PC-3 (cell line): ENCODE measurements around the gene ALOX12B. TPM values are rescaled to one million over a fixed set of nuclear protein-coding genes. Genes with fewer than 3 reads are reported as not detected.

Experiments used
- ATAC-seq: fragments of 200-7000 bp; cut with Tn5 transposase; 2 replicates; pipeline ENCODE4 v1.9.1; 2020; ENCODE audit warnings: mild to moderate bottlenecking, moderate library complexity
- BruUV-seq: library from RNA; stranded (reverse); fragments of 400-500 nt; replicated peaks from 2 replicates; lab custom pipeline; 2021; lab: Mats Ljungman, UMichigan
- CTCF ChIA-PET: fragments of 300-600 bp; sonication (Branson Sonifier 250); formaldehyde crosslinking; loops from one replicate; lab custom pipeline; 2022; ENCODE audit warnings: antibody characterized with exemption; lab: Charles Lee
- POLR2A ChIA-PET: fragments of 300-600 bp; sonication (Branson Sonifier 250); formaldehyde crosslinking; loops from one replicate; lab custom pipeline; 2022; ENCODE audit warnings: antibody characterized with exemption; ENCODE audit not compliant: unreplicated experiment; lab: Charles Lee
- DNase-seq: peaks from one replicate; pipeline ENCODE4 v3.0.0-alpha.2; 2015
- H2AFZ ChIP-seq: fragments of 300-600 bp; sonication (generic); 2 replicates; pipeline ENCODE4 v1.6.0; 2016; ENCODE audit warnings: antibody characterized with exemption, low read length
- H3F3A ChIP-seq: fragments of 300-600 bp; sonication (generic); one replicate; pipeline ENCODE4 v1.6.0; 2017; ENCODE audit warnings: antibody characterized with exemption, low read length, control low read depth, mild to moderate bottlenecking; ENCODE audit not compliant: unreplicated experiment
- H3K27ac ChIP-seq: fragments of 300-600 bp; sonication (generic); 2 replicates; pipeline ENCODE4 v1.5.1; 2016; ENCODE audit warnings: mild to moderate bottlenecking, low read length
- H3K27me3 ChIP-seq: fragments of 300-600 bp; sonication (generic); 2 replicates; pipeline ENCODE4 v1.6.1; 2016; ENCODE audit warnings: low read length, mixed read lengths
- H3K36me3 ChIP-seq: fragments of 300-600 bp; sonication (generic); 2 replicates; pipeline ENCODE4 v1.6.1; 2016; ENCODE audit warnings: low read depth, mixed run types, low read length, mixed read lengths
- H3K4me1 ChIP-seq: fragments of 300-600 bp; sonication (generic); 2 replicates; pipeline ENCODE4 v1.5.1; 2016; ENCODE audit warnings: low read length; ENCODE audit not compliant: insufficient read depth
- H3K4me2 ChIP-seq: fragments of 300-600 bp; sonication (generic); 2 replicates; pipeline ENCODE4 v1.6.0; 2016; ENCODE audit warnings: low read length
- H3K4me3 ChIP-seq: fragments of 300-600 bp; sonication (generic); 2 replicates; pipeline ENCODE4 v1.5.1; 2016; ENCODE audit warnings: mild to moderate bottlenecking, low read length, mixed read lengths
- H3K79me2 ChIP-seq: fragments of 300-600 bp; sonication (generic); 2 replicates; pipeline ENCODE4 v1.6.1; 2017; ENCODE audit warnings: low read length, mixed read lengths
- H3K9ac ChIP-seq: fragments of 300-600 bp; sonication (generic); 2 replicates; pipeline ENCODE4 v1.6.0; 2016; ENCODE audit warnings: mild to moderate bottlenecking, low read length
- H3K9me2 ChIP-seq: fragments of 300-600 bp; sonication (generic); replicated peaks from 2 replicates; pipeline ENCODE4 v1.6.1; 2016; ENCODE audit warnings: mixed run types, low read length, mixed read lengths
- H3K9me3 ChIP-seq: fragments of 300-600 bp; sonication (generic); 2 replicates; pipeline ENCODE4 v1.6.1; 2016; ENCODE audit warnings: low read length, mixed read lengths
- H4K20me1 ChIP-seq: fragments of 300-600 bp; sonication (generic); 2 replicates; pipeline ENCODE4 v1.6.1; 2016; ENCODE audit warnings: low read length, mixed read lengths
- EZH2 ChIP-seq: fragments of 300-600 bp; sonication (generic); IDR thresholded peaks from one replicate; pipeline ENCODE4 v1.6.1; 2017; ENCODE audit warnings: antibody characterized with exemption, mild to moderate bottlenecking, low read length; ENCODE audit not compliant: unreplicated experiment
- EZH2phosphoT487 ChIP-seq: fragments of 300-600 bp; sonication (generic); IDR thresholded peaks from 2 replicates; pipeline ENCODE4 v1.6.1; 2018; ENCODE audit warnings: mild to moderate bottlenecking, antibody characterized with exemption, low read length, borderline replicate concordance
- intact Hi-C: fragments of 100-400 bp; cut with micrococcal nuclease; formaldehyde crosslinking; loops from 2 replicates; pipeline ENCODE4 v1.9.0; 2023
- total RNA-seq: library from RNA; depleted of rRNA; stranded (reverse); fragments of >200 nt; gene quantifications from 2 replicates; pipeline ENCODE4 v1.2.3, GENCODE V29; 2014
- TF ChIP-seq, protein P1 (sequence below): fragments of 300-600 bp; sonication (generic); conservative IDR thresholded peaks from 2 replicates; pipeline ENCODE4 v1.5.1; 2017; ENCODE audit warnings: antibody characterized with exemption, low read depth, mild to moderate bottlenecking, low read length

ALOX12B gene
- total RNA-seq, 1 experiment from 2014 or later = 0.55 TPM

GRCh38 chr17:8087952-8088230, 375 bp upstream of the ALOX12B start:
- H3K27ac ChIP-seq = no peak overlapping the region
- POLR2A ChIA-PET = no interaction called here

GRCh38 chr17:8084250-8084649, 3.3 kb downstream of the ALOX12B start:
- CTCF ChIA-PET = interaction anchor here (0.6 kb wide), 1 partner anchor 27 kb away, joined by 3 read pairs; no protein-coding TSS in a partner anchor
- no peaks in the 10 kb centered on the region for H3K27me3 ChIP-seq
- no peaks in the 10 kb centered on the region for H3K79me2 ChIP-seq
- H3K36me3 ChIP-seq = no peaks in the 10 kb centered on the region
- DNase-seq (no peak), ATAC-seq (no peak)
- no peaks in the 10 kb centered on the region for H4K20me1 ChIP-seq
- peaks cover 5% of the 10 kb centered on the region; the same call in 1 of the 2 replicates for H3K4me1 ChIP-seq
- no peak overlapping the region for H2AFZ ChIP-seq
- H3K4me3 ChIP-seq = no peak overlapping the region
- H3K9me2 ChIP-seq = no peaks in the 10 kb centered on the region
- H3K27ac ChIP-seq = no peak overlapping the region
- H3K9ac ChIP-seq = no peak overlapping the region
- intact Hi-C loops = no loop called here
- POLR2A ChIA-PET = no interaction called here
- no peaks in the 10 kb centered on the region for H3K9me3 ChIP-seq
- TF ChIP-seq EZH2phosphoT487 (no peak), EZH2 (no peak)
- TF ChIP-seq, protein P1, sequence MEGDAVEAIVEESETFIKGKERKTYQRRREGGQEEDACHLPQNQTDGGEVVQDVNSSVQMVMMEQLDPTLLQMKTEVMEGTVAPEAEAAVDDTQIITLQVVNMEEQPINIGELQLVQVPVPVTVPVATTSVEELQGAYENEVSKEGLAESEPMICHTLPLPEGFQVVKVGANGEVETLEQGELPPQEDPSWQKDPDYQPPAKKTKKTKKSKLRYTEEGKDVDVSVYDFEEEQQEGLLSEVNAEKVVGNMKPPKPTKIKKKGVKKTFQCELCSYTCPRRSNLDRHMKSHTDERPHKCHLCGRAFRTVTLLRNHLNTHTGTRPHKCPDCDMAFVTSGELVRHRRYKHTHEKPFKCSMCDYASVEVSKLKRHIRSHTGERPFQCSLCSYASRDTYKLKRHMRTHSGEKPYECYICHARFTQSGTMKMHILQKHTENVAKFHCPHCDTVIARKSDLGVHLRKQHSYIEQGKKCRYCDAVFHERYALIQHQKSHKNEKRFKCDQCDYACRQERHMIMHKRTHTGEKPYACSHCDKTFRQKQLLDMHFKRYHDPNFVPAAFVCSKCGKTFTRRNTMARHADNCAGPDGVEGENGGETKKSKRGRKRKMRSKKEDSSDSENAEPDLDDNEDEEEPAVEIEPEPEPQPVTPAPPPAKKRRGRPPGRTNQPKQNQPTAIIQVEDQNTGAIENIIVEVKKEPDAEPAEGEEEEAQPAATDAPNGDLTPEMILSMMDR = no peak
- H3F3A ChIP-seq = no peaks in the 10 kb centered on the region
- H3K4me2 ChIP-seq = no peak overlapping the region
- no TSS peak for BruUV-seq

More at GRCh38 chr17:8087952-8088230, 375 bp upstream of the ALOX12B start:
- Histone ChIP-seq H3K4me1 (no peaks in the 10 kb centered on the region), H3K9me2 (no peaks in the 10 kb centered on the region), H3K79me2 (no peaks in the 10 kb centered on the region), H3K36me3 (no peaks in the 10 kb centered on the region), H3K4me2 (no peak overlapping the region), H3K9me3 (no peaks in the 10 kb centered on the region), H3K27me3 (no peaks in the 10 kb centered on the region), H3F3A (no peaks in the 10 kb centered on the region), H3K4me3 (no peak overlapping the region), H4K20me1 (no peaks in the 10 kb centered on the region), H3K9ac (no peak overlapping the region), H2AFZ (no peak overlapping the region)
- CTCF ChIA-PET = interaction anchor here (1.0 kb wide), 1 partner anchor 31 kb away, joined by 3 read pairs; no protein-coding TSS in a partner anchor
- TF ChIP-seq EZH2phosphoT487 (no peak), EZH2 (no peak)
- TF ChIP-seq, protein P1 = no peak
- BruUV-seq = no TSS peak
- no peak for DNase-seq
- no peak for ATAC-seq
- intact Hi-C loops = no loop called here

GRCh38 chr17:8082292-8082691, 5.2 kb downstream of the ALOX12B start:
- ATAC-seq = no peak
- no peak overlapping the region for H3K4me3 ChIP-seq

More at GRCh38 chr17:8082292-8082691, 5.2 kb downstream of the ALOX12B start:
- no peaks in the 10 kb centered on the region for H3K79me2 ChIP-seq
- no peaks in the 10 kb centered on the region for H4K20me1 ChIP-seq
- ChIA-PET POLR2A (no interaction called here), CTCF (no interaction called here)
- H3K9me2 ChIP-seq = no peaks in the 10 kb centered on the region
- intact Hi-C loops = no loop called here
- DNase-seq = no peak
- no peak overlapping the region for H3K4me2 ChIP-seq
- no peak overlapping the region for H3K27ac ChIP-seq
- BruUV-seq = no TSS peak
- no peak for TF ChIP-seq EZH2phosphoT487
- no peaks in the 10 kb centered on the region for H3K9me3 ChIP-seq
- H3K4me1 ChIP-seq = peaks cover 5% of the 10 kb centered on the region; the same call in 1 of the 2 replicates
- H3K27me3 ChIP-seq = no peaks in the 10 kb centered on the region
- no peak overlapping the region for H3K9ac ChIP-seq
- H3F3A ChIP-seq = no peaks in the 10 kb centered on the region
- H2AFZ ChIP-seq = no peak overlapping the region
- H3K36me3 ChIP-seq = no peaks in the 10 kb centered on the region
